ENCODE results near the gene SLC38A9.
"Not testable (repeated sequence)": the region's sequence is repeated elsewhere in the genome, so short reads cannot be mapped to it uniquely, and the experiment has no call there.

Gene SLC38A9

GRCh38 chr5:55712023-55712859 lies at the start of gene SLC38A9:
SLC38A9 (minus strand) TSS chr5:55712324; CDS start chr5:55697958, 14,366 bp downstream.
- DNase-seq (ENCODE audit: low read depth, low spot score) = peak; percentile 84

DNA sequence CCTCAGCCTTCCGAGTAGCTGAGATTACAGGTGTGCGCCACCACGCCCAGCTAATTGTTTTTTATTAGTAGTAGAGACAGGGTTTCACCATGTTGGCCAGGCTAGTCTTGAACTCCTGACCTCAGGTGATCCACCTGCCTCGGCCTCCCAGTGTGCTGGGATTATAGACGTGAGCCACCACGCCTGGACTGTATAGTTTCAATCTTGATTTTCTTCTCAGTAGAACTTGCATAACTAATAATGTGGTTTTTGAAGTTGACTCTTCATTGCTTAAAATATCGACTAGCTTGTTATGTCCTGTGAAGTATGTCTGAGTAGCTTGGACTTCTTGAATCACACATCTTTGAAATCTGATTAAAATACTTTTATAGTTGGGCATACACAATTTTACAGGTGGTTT lies 49.6 kb upstream of the SLC38A9 start:
- not testable (repeated sequence) for DNase-seq (ENCODE audit: low read depth, low spot score)

GRCh38 chr5:55758714-55759113 lies 46.6 kb upstream of the SLC38A9 start:
- no peak for DNase-seq (ENCODE audit: low read depth, low spot score)

GRCh38 chr5:55758231-55758630 lies 46.1 kb upstream of the SLC38A9 start:
- DNase-seq (ENCODE audit: low read depth, low spot score) = no peak

- DNase-seq (ENCODE audit: low read depth, low spot score) = no peak
Measured at GRCh38 chr5:55750499-55750898, 38.4 kb upstream of the SLC38A9 start.

- DNase-seq (ENCODE audit: low read depth, low spot score) = no peak
Measured at GRCh38 chr5:55750063-55750462, 37.9 kb upstream of the SLC38A9 start.

DNA sequence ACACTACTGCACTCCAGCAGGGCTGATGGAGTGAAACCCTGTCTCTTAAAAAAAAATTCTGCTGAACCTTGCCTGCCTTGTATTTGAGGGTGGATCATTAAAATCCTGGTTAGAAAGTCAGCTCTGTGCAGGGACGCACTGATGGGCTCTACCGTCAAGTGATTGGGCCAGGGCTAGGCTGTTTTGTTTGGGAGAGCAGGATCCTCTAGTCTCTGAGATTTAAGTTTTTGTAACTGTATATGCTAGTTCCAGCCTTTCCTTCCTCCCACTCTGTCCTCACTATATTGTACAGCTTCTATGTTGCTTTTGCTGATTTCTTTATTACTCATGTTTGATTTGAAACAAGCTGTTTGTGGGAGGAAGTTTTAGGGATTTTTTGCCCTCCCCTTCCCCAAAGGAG lies 37.3 kb upstream of the SLC38A9 start:
- no peak for DNase-seq (ENCODE audit: low read depth, low spot score)

- DNase-seq (ENCODE audit: low read depth, low spot score) = no peak
Measured at GRCh38 chr5:55747778-55748318, 35.7 kb upstream of the SLC38A9 start.

GRCh38 chr5:55742778-55743177 lies 30.7 kb upstream of the SLC38A9 start:
- no peak for DNase-seq (ENCODE audit: low read depth, low spot score)

GRCh38 chr5:55737793-55738192 lies 25.7 kb upstream of the SLC38A9 start, which contains the start of gene DDX4:
DDX4 (plus strand) TSS chr5:55738061; CDS start chr5:55738964, 903 bp downstream.
- DNase-seq (ENCODE audit: low read depth, low spot score) = no peak

- DNase-seq (ENCODE audit: low read depth, low spot score) = no peak
Measured at GRCh38 chr5:55734658-55735057, 22.5 kb upstream of the SLC38A9 start.

- no peak for DNase-seq (ENCODE audit: low read depth, low spot score)
Measured at GRCh38 chr5:55732585-55732984, 20.5 kb upstream of the SLC38A9 start.

DNA sequence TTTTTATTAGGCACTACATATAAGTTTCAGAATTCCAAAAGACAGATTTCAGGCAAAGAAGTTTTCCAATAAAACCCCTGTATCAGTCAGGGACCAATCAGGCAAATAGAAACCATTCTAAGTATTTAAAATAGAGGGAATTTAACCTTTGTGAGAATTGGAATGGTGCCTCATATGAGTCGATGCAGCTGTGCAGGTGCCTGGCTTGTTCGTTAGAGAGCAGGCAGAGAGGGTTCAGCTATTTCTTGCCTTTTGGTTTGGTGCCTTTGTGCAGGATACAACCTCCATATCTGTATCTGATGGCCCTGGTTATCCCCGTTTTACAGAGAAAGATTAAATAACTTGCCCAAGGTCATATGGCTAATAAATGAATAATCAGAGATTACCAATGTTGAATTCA lies 19.7 kb upstream of the SLC38A9 start:
- no peak for DNase-seq (ENCODE audit: low read depth, low spot score)

GRCh38 chr5:55724281-55724680 lies 12.2 kb upstream of the SLC38A9 start:
- no peak for DNase-seq (ENCODE audit: low read depth, low spot score)

- DNase-seq (ENCODE audit: low read depth, low spot score) = no peak
Measured at GRCh38 chr5:55720188-55720703, 8.1 kb upstream of the SLC38A9 start.

- DNase-seq (ENCODE audit: low read depth, low spot score) = not testable (repeated sequence)
Measured at GRCh38 chr5:55719026-55719425, 6.9 kb upstream of the SLC38A9 start.

DNA sequence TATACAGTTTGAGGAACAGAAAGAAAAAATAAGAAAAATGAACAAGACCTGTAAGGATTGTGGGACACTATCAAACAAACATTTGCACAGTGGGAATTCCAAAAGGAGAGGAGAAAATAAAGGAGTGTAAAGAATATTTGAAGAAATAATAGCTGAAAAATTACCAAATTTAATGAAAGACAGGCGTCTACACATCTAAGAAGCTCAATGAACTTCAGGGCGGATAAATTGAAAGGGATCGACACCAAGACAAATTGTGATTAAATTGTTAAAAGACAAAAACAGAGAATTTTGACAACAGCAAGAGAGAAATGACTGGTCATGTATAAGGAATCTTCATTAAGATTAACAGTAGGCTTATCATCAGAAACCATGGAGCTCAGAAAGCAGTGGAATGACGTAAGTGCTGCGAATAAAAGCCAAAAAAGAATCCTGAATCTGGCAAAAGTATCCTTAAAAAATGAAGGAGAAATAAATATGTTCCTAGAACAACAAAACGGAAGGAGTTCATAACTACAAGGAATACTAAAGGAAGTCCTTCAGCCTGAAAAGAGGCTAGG lies 3.5 kb upstream of the SLC38A9 start:
- no peak for DNase-seq (ENCODE audit: low read depth, low spot score)

DNA sequence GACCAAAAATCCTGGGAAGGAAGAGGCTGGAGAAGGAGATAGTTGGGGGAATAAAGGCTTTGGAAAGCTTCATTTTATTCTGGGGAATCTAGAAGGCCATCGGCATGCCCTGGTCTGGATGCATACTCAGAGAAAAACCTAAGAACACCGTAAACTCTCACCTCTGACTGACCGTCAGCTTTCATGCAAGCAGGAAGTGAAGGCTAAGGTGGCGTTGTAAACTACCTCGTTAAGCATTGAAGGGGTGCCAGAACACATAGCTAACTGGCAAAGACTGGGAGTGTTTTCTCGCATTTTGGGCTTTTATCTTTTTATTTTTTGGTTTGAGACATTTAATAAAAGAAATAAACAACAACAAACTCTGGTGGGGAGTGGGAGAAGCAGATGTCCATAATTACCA lies 2.6 kb upstream of the SLC38A9 start:
- no peak for DNase-seq (ENCODE audit: low read depth, low spot score)

- DNase-seq (ENCODE audit: low read depth, low spot score) = no peak
Measured at GRCh38 chr5:55714339-55714738, 2.2 kb upstream of the SLC38A9 start.

GRCh38 chr5:55713871-55714270 lies 1.7 kb upstream of the SLC38A9 start:
- no peak for DNase-seq (ENCODE audit: low read depth, low spot score)

DNA sequence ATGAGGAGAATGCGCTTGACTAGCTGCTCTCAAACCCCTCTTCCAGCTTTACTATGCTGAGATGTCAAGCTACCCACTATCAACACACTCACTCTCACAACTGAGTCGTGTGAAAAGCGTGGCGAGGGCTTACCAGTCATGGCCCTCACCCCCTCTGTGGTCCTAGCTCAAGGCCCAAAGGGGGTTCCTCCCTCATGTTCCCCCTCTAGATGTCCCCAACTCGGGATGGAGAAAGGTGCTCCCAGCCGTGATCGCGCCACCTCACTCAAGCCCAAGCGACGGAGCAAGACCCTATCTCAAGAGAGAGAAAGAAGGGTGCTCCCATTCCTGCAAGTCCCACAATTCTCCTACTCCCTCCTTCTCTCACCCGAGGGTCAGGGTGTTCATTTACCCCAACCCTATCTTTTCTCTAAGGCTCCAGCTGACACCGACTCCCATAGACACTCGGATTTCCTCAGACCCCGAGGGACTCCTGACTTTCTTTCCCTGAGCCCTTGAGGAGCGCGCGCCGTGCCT lies 559 bp downstream of the SLC38A9 start:
- no peak for DNase-seq (ENCODE audit: low read depth, low spot score)

DNA sequence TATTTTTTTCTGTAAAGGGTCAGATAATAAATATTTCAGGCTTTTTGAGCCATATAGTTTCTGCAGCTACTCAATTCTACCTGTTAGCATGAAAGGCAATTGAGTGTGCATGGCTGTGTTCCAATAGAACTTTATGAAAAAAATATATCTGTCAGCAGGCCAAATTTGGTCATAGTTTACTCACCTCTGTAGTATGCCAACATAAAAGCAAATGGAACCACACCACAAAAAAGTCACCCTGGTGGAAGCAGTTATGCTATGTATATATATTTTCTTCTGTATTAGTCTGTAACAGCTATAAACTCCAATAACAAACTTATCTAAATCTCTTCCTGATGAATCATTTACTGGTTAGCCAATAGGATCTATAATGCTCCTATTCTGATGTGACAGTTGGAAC lies 3.4 kb downstream of the SLC38A9 start:
- DNase-seq (ENCODE audit: low read depth, low spot score) = no peak

Data from activated CD4-positive, CD25-positive, alpha-beta regulatory T cell treated with anti-CD3 and anti-CD28 coated beads, Interleukin-2, amount 50 U/mL, for 16 hours (primary cell).